Measurements from ENCODE around the gene UBA5.
A peak's percentile ranks its signal among the peaks of the same experiment; 100 is the strongest.

UBA5 gene

DNA sequence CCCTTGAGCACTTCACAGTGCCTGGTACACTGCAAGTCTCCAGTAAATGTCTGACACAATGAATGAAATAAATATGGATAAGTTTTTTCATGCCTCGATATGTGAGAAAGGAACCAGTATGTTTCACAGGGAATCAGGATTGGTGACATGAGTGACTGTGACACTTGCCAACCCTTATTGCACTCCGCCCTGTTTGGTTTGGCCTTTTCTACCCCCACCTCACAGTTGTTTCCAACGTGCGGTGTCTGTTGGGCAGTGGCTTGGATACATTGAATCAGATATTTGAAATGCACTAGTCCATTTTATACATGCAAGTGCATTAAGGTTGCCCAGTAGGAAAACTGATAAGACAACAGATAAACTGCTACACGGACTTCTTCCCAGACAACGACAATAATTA is 60.1 kb downstream of the UBA5 start:
- DNase-seq (ENCODE audit: low spot score): no peak

DNA sequence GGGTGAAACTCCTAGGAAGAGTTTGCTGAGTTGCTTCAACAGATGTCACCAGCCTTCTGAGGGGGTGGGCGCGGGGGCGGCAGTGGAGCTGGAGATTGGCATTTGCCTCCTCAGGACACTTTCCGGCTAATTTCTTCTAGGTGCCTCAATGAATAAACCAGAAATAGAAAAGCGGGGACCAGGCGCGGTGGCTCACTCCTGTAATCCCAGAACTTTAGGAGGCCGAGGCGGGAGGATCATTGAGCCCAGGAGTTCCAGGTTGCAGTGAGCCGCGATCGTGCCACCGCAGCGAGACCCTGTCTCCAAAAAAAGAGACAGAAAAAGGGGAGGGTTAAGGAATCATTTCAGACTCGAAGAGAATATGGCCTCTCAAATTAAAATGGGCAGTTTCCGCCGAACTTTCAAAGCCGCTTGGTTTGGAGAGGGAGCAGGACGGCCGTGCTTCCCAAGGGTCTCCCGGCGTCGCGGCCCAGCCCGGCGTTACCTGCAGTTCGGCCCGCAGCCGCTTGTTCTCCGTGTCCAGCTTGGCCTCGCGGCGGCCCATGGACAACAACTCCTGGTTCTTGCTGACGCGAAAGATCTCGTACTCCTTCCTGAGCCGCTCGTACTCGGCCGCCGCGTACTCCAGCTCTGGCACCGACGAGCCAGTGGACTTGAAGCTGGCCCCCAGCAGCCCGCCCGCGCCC is 61.5 kb downstream of the UBA5 start:
- DNase-seq (ENCODE audit: low spot score): peak; percentile 58

DNA sequence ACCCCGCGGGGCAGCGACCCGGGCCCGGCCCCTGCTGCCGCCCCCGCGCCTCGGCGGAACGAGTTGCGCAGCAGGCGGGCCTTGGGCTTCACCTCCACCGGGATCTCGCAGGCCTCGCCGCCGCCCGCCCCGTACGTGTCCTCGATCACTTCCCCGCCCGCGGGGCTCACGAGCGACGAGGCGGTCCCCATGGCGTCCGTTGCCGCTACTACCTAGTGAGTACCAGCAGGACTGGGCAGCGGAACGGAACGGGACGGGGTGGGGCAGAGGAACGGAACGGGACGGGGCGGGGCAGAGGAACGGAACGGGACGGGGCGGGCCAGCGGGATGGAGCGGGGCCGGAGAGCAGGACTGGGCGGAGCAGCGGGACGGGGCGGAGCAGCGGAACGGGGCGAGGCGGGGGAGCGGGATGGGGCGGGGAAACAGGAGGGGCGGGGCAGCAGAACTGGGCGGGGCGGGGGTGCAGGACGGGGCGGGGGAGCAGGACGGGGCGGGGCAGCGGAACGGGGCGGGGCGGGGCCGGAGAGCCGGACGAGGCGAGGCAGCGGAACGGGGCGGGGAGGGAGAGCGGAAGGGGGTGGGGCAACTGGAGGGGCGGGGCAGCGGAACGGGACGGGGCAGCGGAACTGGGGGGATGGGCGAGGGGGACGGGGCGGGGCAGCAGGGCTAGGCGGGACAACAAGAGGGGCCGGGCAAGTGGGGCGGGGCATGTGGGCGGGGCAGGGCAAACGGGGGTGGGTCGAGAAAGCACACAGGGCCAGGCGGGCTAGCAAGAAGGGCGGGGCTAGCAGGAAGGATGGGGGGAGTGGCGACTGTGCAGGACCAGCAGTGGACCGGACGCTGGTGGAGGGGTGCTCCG is 62.3 kb downstream of the UBA5 start, which contains the start of gene NPHP3:
TSS of gene NPHP3 (minus strand) at position 245 of the 859 bp plus-strand sequence. CDS start at position 191, 54 bp downstream.
- DNase-seq (ENCODE audit: low spot score): peak; percentile 90

DNA sequence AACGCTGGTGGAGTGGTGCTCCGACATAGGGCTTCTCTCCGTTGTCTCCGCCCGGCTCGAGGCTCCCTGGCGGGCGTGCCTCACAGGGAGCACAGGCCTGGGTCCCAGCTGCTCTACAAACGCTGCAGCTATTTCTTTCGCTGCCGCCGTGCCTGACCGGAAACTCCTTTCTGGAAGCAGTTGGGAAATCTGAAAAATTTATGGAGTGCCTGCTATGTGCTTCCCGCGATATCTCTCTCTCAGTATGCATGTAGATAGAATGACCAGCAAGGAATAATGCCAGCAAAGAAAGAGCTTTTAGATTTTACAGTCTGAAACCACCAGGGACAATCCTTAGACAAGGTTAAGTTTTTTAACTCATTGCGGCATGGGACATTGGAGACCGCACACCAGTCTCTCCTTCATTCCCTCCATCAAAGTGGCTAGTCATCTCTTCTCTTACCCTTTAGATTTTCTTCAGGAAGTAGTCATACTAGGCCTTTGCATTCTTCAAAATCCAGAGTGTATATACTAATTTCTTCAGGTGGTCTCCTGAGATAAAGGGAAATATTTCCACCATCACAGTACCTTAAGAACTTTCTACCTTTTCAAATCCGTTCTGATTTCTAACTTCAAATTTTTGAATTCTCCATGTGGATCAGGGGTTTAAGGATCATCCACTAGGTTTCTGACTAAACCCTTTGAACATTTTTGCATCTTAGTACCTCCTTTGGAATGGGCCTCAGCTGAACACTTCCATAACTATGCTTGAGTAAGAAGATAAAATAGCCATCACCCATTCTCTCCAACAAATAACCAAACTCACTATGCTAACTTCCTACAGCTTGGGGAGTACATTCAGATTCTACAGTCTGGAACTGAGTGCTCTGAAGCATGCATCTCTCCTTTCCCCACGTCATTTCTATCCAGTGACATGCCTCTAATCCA is 63.2 kb downstream of the UBA5 start:
- DNase-seq (ENCODE audit: low spot score): no peak

DNA sequence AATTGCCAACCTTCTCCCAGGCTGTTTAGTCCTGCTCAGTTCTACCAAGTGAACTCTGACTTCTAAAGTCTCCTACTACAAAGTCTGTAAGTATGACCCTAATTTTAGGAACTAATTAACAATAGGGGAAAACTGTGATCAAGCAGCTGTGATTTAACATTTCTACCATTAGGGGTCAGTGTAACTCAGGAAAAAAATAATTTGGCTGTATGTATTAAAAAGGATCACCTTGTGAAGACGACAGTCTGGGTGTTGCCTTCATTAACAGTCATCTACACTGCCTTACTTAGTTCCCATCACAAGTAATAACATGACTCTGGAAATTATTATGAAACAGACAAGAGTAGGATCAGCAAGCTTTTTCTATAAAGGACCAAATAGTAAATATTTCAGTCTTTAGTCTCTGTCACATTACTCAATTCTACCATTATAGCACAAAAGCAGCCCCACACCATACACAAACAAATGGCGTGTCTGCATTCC is 66.3 kb downstream of the UBA5 start:
- peak; percentile 33 for DNase-seq (ENCODE audit: low spot score)
